Hepatocyte (in vitro differentiated cells): ENCODE measurements around the gene SV2C.

Experiments used
- EZH2 ChIP-seq: fragments of 200-600 bp; sonication (generic); IDR thresholded peaks from 2 replicates; pipeline ENCODE4 v1.6.1; 2016; ENCODE audit warnings: antibody characterized with exemption, mild to moderate bottlenecking, borderline replicate concordance
- EZH2phosphoT487 ChIP-seq: fragments of 200-600 bp; sonication (generic); IDR thresholded peaks from one replicate; pipeline ENCODE4 v1.6.1; 2018; ENCODE audit warnings: antibody characterized with exemption, mild to moderate bottlenecking, low read depth, moderate library complexity; ENCODE audit not compliant: unreplicated experiment, severe bottlenecking
- TF ChIP-seq, protein P1 (sequence below): fragments of 200-600 bp; sonication (generic); IDR thresholded peaks from 2 replicates; pipeline ENCODE4 v1.5.1; 2016; ENCODE audit warnings: antibody characterized with exemption, mild to moderate bottlenecking; ENCODE audit not compliant: poor library complexity

DNA sequence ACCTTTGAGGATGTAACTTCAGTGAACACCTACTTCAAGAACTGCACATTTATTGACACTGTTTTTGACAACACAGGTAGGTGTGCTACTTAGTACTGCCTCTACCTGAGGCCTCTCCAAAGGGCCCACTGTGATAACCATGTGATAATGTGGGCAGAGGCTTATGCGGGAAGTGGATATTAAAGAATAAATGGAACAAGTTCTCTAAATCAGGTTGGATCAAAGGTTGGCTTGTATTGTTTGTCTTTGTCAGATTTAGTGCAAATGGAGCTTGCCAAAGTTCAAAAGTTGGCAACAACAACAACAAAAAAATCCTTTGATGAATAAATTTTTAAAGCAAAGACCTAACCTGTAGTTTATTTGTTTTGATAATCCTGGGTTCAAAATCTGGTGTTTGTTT, 215.7 kb downstream of the SV2C start:
- TF ChIP-seq, protein P1, sequence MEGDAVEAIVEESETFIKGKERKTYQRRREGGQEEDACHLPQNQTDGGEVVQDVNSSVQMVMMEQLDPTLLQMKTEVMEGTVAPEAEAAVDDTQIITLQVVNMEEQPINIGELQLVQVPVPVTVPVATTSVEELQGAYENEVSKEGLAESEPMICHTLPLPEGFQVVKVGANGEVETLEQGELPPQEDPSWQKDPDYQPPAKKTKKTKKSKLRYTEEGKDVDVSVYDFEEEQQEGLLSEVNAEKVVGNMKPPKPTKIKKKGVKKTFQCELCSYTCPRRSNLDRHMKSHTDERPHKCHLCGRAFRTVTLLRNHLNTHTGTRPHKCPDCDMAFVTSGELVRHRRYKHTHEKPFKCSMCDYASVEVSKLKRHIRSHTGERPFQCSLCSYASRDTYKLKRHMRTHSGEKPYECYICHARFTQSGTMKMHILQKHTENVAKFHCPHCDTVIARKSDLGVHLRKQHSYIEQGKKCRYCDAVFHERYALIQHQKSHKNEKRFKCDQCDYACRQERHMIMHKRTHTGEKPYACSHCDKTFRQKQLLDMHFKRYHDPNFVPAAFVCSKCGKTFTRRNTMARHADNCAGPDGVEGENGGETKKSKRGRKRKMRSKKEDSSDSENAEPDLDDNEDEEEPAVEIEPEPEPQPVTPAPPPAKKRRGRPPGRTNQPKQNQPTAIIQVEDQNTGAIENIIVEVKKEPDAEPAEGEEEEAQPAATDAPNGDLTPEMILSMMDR: no peak
- TF ChIP-seq EZH2phosphoT487: no peak
- TF ChIP-seq EZH2: no peak
